ENCODE results near the gene MRC1. TPM values are rescaled to one million over a fixed set of nuclear protein-coding genes. Genes with fewer than 3 reads are reported as not detected.

The MRC1 gene
- total and polyA plus RNA-seq, 9 of the 15 experiments (the other 6 are each of a cell fraction or from before 2014, with no cell fraction given) = 0.01 to 0.20 (median 0.03) TPM; not detected in 5

GRCh38 chr10:17831341-17831740 is 22.2 kb downstream of the MRC1 start:
- TF ChIP-seq E4F1 (CRISPR knock-in tag; IDR thresholded peaks at IDR 0.05; ENCODE audit: borderline replicate concordance) = no peak
- H3K9me1 ChIP-seq (ENCODE audit: control insufficient read depth, insufficient read depth, low read length) = no peaks in the 10 kb centered on the region
- no peaks in the 10 kb centered on the region for H4K20me1 ChIP-seq (replicated peaks; ENCODE audit: control insufficient read depth, insufficient read depth, low read length)
- POLR2A ChIA-PET = no interaction called here
- H3K4me3 ChIP-seq = no peak overlapping the region
- H3K79me2 ChIP-seq (ENCODE audit: control insufficient read depth, insufficient read depth, low read length) = no peaks in the 10 kb centered on the region
- BruUV-seq (replicated peaks) = no TSS peak
- in situ Hi-C loops (cut with MboI) (no loop called here), intact Hi-C loops (cut with micrococcal nuclease) (no loop called here)
- no peaks in the 10 kb centered on the region for H3K9me3 ChIP-seq (replicated peaks; ENCODE audit: control insufficient read depth, insufficient read depth, low read depth, low read length)
- H3K27me3 ChIP-seq (ENCODE audit: control insufficient read depth in 2 of 2, insufficient read depth in 2 of 2, low read length in 2 of 2) = peaks cover 3 to 36% of the 10 kb centered on the region in 2 experiments; a peak in 3 of 5 replicates
- no peaks in the 10 kb centered on the region for H3K4me1 ChIP-seq (replicated peaks in 1 of 2; ENCODE audit: control insufficient read depth in 2 of 2, insufficient read depth in 2 of 2, low read length in 2 of 2)
- H3K27ac ChIP-seq (ENCODE audit: extremely low read depth, low read depth, low read length) = no peak overlapping the region
- no peaks in the 10 kb centered on the region for H3K36me3 ChIP-seq (ENCODE audit: control insufficient read depth, insufficient read depth, low read length)
- no peak overlapping the region for H2AFZ ChIP-seq (ENCODE audit: low read depth, low read length)
- WGBS (ENCODE audit: insufficient coverage, low coverage, missing lambda C conversion rate) = 7% methylated on average over 1 of the region's 1 CpG
- H3K4me2 ChIP-seq (ENCODE audit: insufficient read depth, low read length) = no peak overlapping the region
- ATAC-seq = no peak
- no peak for DNase-seq (ENCODE audit: extremely low read depth in 1 of 4, low spot score in 3 of 4)
- no peak overlapping the region for H3K9ac ChIP-seq (ENCODE audit: insufficient read depth in 1 of 2, low read depth in 2 of 2, low read length in 2 of 2)
- CTCF ChIA-PET (ENCODE audit: low intra/inter-chr PET ratio) = no interaction called here
- FAIRE-seq = no peak

GRCh38 chr10:17831896-17832295 is 22.7 kb downstream of the MRC1 start:
- no TSS peak for BruUV-seq (replicated peaks)
- ATAC-seq = no peak
- POLR2A ChIA-PET = no interaction called here
- TF ChIP-seq KDM1A (IDR thresholded peaks at IDR 0.05) = no peak
- no peak for TF ChIP-seq FOXA1 (IDR thresholded peaks at IDR 0.05; ENCODE audit: borderline replicate concordance)
- no peak for TF ChIP-seq CXXC5 (CRISPR knock-in tag; IDR thresholded peaks at IDR 0.05)
- TF ChIP-seq TAF15 (IDR thresholded peaks at IDR 0.05; ENCODE audit: low read depth, low read length) = no peak
- no peak for TF ChIP-seq RFX7 (CRISPR knock-in tag; IDR thresholded peaks at IDR 0.05)
- TF ChIP-seq BACH1 (tag; IDR thresholded peaks at IDR 0.05) = no peak
- no peak for TF ChIP-seq ZNF436 (CRISPR knock-in tag; IDR thresholded peaks at IDR 0.05)
- no peak for TF ChIP-seq DPF2 (IDR thresholded peaks at IDR 0.05)
- no peak for TF ChIP-seq TCF7 (IDR thresholded peaks at IDR 0.05; ENCODE audit: borderline replicate concordance)
- TF ChIP-seq SMARCA5 (IDR thresholded peaks at IDR 0.05) = no peak
- TF ChIP-seq ZNF217 (CRISPR knock-in tag; IDR thresholded peaks at IDR 0.05) = no peak
- TF ChIP-seq E2F1 (CRISPR knock-in tag; IDR thresholded peaks at IDR 0.05) = no peak
- TF ChIP-seq PRPF4 (IDR thresholded peaks at IDR 0.05; ENCODE audit: insufficient read depth, low read depth, low read length, poor library complexity, severe bottlenecking) = no peak
- no peak for TF ChIP-seq ZSCAN32 (CRISPR knock-in tag; IDR thresholded peaks at IDR 0.05)
- TF ChIP-seq COPS2 (conservative IDR thresholded peaks at IDR 0.05) = no peak

More at GRCh38 chr10:17831896-17832295, 22.7 kb downstream of the MRC1 start:
- Histone ChIP-seq H3K79me2 (ENCODE audit: control insufficient read depth, insufficient read depth, low read length) (no peaks in the 10 kb centered on the region), H3K4me2 (ENCODE audit: insufficient read depth, low read length) (no peak overlapping the region), H3K4me1 (replicated peaks in 1 of 2; ENCODE audit: control insufficient read depth in 2 of 2, insufficient read depth in 2 of 2, low read length in 2 of 2) (no peaks in the 10 kb centered on the region), H3K9me1 (ENCODE audit: control insufficient read depth, insufficient read depth, low read length) (no peaks in the 10 kb centered on the region), H3K27ac (ENCODE audit: extremely low read depth, low read depth, low read length) (no peak overlapping the region), H3K9ac (ENCODE audit: insufficient read depth in 1 of 2, low read depth in 2 of 2, low read length in 2 of 2) (no peak overlapping the region), H3K27me3 (ENCODE audit: control insufficient read depth in 2 of 2, insufficient read depth in 2 of 2, low read length in 2 of 2) (peaks cover 3 to 35% of the 10 kb centered on the region in 2 experiments; a peak in 3 of 5 replicates), H3K4me3 (no peak overlapping the region), H3K9me3 (replicated peaks; ENCODE audit: control insufficient read depth, insufficient read depth, low read depth, low read length) (no peaks in the 10 kb centered on the region), H3K36me3 (ENCODE audit: control insufficient read depth, insufficient read depth, low read length) (no peaks in the 10 kb centered on the region), H4K20me1 (replicated peaks; ENCODE audit: control insufficient read depth, insufficient read depth, low read length) (no peaks in the 10 kb centered on the region), H2AFZ (ENCODE audit: low read depth, low read length) (no peak overlapping the region)
- in situ Hi-C loops (cut with MboI) = no loop called here
- 8% methylated on average over 6 of the region's 6 CpGs for WGBS (ENCODE audit: insufficient coverage, low coverage, missing lambda C conversion rate)
- no peak for FAIRE-seq
- CTCF ChIA-PET (ENCODE audit: low intra/inter-chr PET ratio) = no interaction called here
- intact Hi-C loops (cut with micrococcal nuclease) = no loop called here
- no peak for DNase-seq (ENCODE audit: extremely low read depth in 1 of 4, low spot score in 3 of 4)

Measured in K562 (cell line).